KMS-11 (cell line): ENCODE results near the gene SAMD14.

Experiments
- H2AFZ ChIP-seq: fragments of 200-600 bp; sonication (generic); 2 replicates; pipeline ENCODE4 v1.6.1; 2016; ENCODE audit warnings: antibody characterized with exemption, mixed run types, low read depth
- H3K27ac ChIP-seq: fragments of 200-600 bp; sonication (generic); 2 replicates; pipeline ENCODE4 v1.6.1; 2016; ENCODE audit warnings: mild to moderate bottlenecking, mixed run types
- H3K27me3 ChIP-seq: fragments of 200-600 bp; sonication (generic); 2 replicates; pipeline ENCODE4 v1.6.1; 2017; ENCODE audit warnings: mild to moderate bottlenecking, low read depth, mixed run types, moderate library complexity; ENCODE audit not compliant: insufficient read depth
- H3K36me3 ChIP-seq: fragments of 200-600 bp; sonication (generic); 2 replicates; pipeline ENCODE4 v1.6.1; 2017; ENCODE audit warnings: mild to moderate bottlenecking, mixed run types; ENCODE audit not compliant: insufficient read depth
- H3K4me1 ChIP-seq: fragments of 200-600 bp; sonication (generic); 2 replicates; pipeline ENCODE4 v1.6.1; 2016; ENCODE audit warnings: mild to moderate bottlenecking, low read depth, mixed run types; ENCODE audit not compliant: poor library complexity, severe bottlenecking
- H3K4me2 ChIP-seq: fragments of 200-600 bp; sonication (generic); 2 replicates; pipeline ENCODE4 v1.7.0; 2016; ENCODE audit warnings: mild to moderate bottlenecking, mixed run types
- H3K4me3 ChIP-seq: fragments of 200-600 bp; sonication (generic); IDR thresholded peaks from 2 replicates; pipeline ENCODE4 v1.6.1; 2017; ENCODE audit warnings: low read depth, low read length, mixed read lengths; ENCODE audit not compliant: insufficient read depth
- H3K79me2 ChIP-seq: fragments of 200-600 bp; sonication (generic); 2 replicates; pipeline ENCODE4 v1.6.1; 2016; ENCODE audit warnings: low read depth, mixed run types; ENCODE audit not compliant: insufficient read depth
- H3K9ac ChIP-seq: fragments of 200-600 bp; sonication (generic); 2 replicates; pipeline ENCODE4 v1.6.1; 2016; ENCODE audit warnings: mild to moderate bottlenecking, mixed run types
- H4K20me1 ChIP-seq: fragments of 200-600 bp; sonication (generic); 2 replicates; pipeline ENCODE4 v1.6.1; 2016; ENCODE audit warnings: mild to moderate bottlenecking, mixed run types; ENCODE audit not compliant: insufficient read depth
- TF ChIP-seq, protein P1 (sequence below): fragments of 200-600 bp; sonication (generic); conservative IDR thresholded peaks from 2 replicates; pipeline ENCODE4 v1.6.1; 2017; ENCODE audit warnings: low read depth, mild to moderate bottlenecking, antibody characterized with exemption, low read length, moderate library complexity, mixed read lengths

Gene SAMD14

GRCh38 chr17:50120475-50121253 is 9.3 kb downstream of the SAMD14 start:
- no peak overlapping the region for H2AFZ ChIP-seq
- H3K36me3 ChIP-seq, result no peaks in the 10 kb centered on the region
- peaks cover 71% of the 10 kb centered on the region for H3K27me3 ChIP-seq
- no peaks in the 10 kb centered on the region for H3K79me2 ChIP-seq
- H3K27ac ChIP-seq, result no peak overlapping the region
- H3K4me3 ChIP-seq, result no peak overlapping the region
- H4K20me1 ChIP-seq, result no peaks in the 10 kb centered on the region
- no peak overlapping the region for H3K4me2 ChIP-seq
- no peaks in the 10 kb centered on the region for H3K4me1 ChIP-seq
- TF ChIP-seq, protein P1, sequence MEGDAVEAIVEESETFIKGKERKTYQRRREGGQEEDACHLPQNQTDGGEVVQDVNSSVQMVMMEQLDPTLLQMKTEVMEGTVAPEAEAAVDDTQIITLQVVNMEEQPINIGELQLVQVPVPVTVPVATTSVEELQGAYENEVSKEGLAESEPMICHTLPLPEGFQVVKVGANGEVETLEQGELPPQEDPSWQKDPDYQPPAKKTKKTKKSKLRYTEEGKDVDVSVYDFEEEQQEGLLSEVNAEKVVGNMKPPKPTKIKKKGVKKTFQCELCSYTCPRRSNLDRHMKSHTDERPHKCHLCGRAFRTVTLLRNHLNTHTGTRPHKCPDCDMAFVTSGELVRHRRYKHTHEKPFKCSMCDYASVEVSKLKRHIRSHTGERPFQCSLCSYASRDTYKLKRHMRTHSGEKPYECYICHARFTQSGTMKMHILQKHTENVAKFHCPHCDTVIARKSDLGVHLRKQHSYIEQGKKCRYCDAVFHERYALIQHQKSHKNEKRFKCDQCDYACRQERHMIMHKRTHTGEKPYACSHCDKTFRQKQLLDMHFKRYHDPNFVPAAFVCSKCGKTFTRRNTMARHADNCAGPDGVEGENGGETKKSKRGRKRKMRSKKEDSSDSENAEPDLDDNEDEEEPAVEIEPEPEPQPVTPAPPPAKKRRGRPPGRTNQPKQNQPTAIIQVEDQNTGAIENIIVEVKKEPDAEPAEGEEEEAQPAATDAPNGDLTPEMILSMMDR, result no peak
- no peak overlapping the region for H3K9ac ChIP-seq

DNA sequence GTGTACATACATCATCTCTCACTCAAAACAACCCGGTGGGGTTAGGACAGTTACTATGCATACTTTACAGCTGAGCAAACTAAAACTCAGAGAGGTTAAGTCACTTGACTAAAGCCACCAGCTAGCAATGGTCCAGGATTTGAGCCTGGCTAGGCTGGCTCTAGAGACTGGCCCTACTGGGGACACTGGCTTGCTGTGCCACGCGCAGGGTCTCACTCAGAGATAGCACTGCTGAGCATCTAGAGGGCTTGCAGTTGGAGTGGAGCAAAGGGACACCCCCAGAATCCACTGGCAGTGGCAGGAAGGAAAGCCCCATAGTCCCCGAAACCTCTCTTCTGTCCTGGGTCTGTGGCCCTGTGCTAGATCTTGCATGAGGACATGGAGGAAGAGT is 11.1 kb downstream of the SAMD14 start:
- TF ChIP-seq, protein P1, result no peak

DNA sequence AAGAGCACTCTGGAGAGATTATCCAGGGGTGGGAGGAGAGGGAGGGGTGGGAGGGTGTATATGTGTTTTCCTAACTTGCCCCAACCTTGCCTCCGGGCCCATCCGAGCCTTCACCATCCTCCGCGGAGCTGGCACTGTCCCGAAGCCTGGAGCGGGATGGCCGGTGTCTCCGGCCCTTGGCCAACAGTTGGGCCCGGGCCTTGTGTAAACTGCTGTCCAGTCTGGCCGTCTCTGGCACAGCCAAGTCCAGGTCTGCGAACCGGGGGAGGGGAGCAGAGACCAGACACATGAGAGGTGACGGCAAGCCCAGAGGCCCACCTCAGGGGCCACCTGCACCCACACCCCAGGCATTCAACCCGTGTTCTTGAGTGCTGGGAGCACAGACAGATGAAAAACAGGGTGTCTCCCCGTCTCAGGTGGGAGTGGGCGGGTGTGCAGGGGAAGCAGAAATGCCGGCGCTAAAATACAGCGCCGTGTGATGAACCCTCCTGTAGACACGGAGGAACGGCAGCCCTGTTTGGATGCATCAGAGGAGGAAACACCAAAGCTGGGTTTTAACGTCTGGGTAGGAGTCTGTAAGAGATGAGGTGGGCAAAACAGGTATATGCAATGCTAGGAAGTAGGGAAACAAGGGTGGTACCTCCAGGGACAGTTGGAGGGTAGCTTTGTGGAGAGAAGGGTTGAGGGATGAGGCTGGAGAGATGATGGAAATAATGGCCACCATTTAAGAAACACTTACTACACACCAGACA is 11.7 kb downstream of the SAMD14 start:
- TF ChIP-seq, protein P1, result no peak
- H3K4me3 ChIP-seq, result no peak overlapping the region
- no peaks in the 10 kb centered on the region for H4K20me1 ChIP-seq
- H3K4me1 ChIP-seq, result no peaks in the 10 kb centered on the region
- no peak overlapping the region for H3K9ac ChIP-seq
- H3K27ac ChIP-seq, result no peak overlapping the region
- H3K27me3 ChIP-seq, result peaks cover 59% of the 10 kb centered on the region
- no peak overlapping the region for H2AFZ ChIP-seq
- H3K4me2 ChIP-seq, result no peak overlapping the region
- H3K36me3 ChIP-seq, result no peaks in the 10 kb centered on the region
- H3K79me2 ChIP-seq, result no peaks in the 10 kb centered on the region

More for the DNA sequence above, 11.1 kb downstream of the SAMD14 start:
- Histone ChIP-seq H3K4me1 (no peaks in the 10 kb centered on the region), H3K27ac (no peak overlapping the region), H3K36me3 (no peaks in the 10 kb centered on the region), H2AFZ (no peak overlapping the region), H3K4me3 (no peak overlapping the region), H3K4me2 (no peak overlapping the region), H3K9ac (no peak overlapping the region), H4K20me1 (no peaks in the 10 kb centered on the region), H3K79me2 (no peaks in the 10 kb centered on the region), H3K27me3 (peaks cover 65% of the 10 kb centered on the region)

DNA sequence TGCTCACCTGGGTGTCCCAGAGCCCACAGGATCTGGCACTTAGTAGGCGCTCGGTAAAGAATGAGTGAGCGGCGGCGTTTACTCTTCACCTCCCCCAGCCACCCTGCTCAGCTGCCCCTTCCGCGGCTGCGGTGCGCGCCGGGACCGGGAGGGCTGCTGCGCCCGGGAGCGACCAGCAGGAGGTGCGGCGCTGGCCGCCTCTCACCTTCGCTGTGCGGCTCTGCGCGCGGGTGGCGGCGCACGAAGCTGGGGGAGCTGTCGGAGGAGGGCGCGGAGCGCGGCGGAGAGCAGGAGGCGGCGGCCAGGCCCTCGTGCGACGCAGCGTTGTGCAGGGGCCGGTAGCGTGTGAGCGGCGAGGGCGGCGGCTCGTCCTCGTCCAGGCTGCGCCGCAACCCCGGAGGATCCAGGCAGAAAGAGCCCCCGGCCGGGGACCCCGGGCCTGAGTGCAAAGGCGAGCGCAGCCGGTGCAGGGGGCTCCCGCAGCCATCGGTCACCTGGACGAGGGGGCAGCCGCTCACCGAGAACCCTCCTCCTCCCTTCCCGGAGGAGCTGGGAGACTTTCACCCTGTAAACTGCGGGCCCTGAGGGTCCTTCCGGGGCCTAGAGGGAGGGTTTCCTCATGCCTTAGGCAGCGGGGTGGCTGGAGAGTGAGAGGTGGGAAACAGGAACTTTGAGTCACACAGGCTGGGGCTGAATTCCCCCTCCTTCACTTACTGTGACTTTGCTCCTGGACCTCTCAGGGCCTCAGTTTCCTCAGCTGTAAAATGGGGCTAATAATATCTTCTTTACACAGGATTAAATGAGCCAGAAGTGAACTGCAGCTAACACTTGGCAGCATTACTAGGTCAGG is 12.5 kb downstream of the SAMD14 start:
- H4K20me1 ChIP-seq, result no peaks in the 10 kb centered on the region
- no peak overlapping the region for H2AFZ ChIP-seq
- peaks cover 51% of the 10 kb centered on the region for H3K27me3 ChIP-seq
- TF ChIP-seq, protein P1, result no peak
- H3K4me1 ChIP-seq, result no peaks in the 10 kb centered on the region
- no peaks in the 10 kb centered on the region for H3K36me3 ChIP-seq
- no peak overlapping the region for H3K4me2 ChIP-seq
- H3K79me2 ChIP-seq, result no peaks in the 10 kb centered on the region
- H3K27ac ChIP-seq, result no peak overlapping the region
- no peak overlapping the region for H3K9ac ChIP-seq
- no peak overlapping the region for H3K4me3 ChIP-seq
